GM19455 (cell line): Measurements from ENCODE around the gene GALNT9.

Source experiments
- ATAC-seq: cut with Tn5 transposase; IDR thresholded peaks from one replicate; pipeline ENCODE4 v1.9.1; 2021; ENCODE audit not compliant: unreplicated experiment

The GALNT9 gene

GRCh38 chr12:132187646-132188450 is 141.5 kb downstream of the GALNT9 start:
- ATAC-seq: no peak

DNA sequence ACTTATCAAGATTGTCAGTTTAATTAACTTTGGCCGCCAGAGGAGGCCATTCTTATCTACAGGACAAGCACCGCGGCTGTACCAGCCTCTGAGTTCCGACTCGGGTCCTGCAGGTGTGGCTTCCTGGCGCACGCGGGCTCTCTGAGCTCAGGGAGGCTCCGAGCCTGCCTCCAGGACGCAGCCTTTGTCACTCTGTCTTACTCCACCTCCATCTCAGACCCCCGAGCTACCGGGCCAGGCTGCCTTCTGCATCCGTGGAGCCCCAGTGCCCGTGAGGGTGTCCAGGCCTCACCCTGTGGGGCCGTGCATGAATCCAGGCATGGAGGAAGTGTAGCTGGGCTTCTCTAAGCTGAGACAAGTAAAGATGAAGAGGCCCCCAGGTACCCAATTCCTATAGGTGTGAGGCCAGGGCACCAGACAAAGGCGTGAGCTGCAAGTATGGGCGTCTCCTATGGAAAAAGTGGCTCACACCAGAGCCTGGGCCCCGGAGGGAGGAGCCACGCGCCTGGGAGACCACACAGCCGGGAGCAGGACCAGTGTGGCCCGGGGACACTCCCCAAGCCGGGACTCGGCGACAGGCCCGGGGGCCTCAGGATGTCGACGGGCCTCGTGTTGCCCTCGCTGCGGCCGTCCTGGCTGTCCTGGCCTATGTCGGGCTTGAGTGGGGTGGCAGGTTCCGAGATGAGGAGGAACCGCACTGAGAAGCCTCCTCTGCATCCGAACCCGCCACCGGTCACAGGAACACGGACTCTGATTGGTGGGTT is 142.3 kb downstream of the GALNT9 start:
- no peak for ATAC-seq

- no peak for ATAC-seq
Observed at GRCh38 chr12:132186208-132186856, 143.1 kb downstream of the GALNT9 start.

GRCh38 chr12:132185705-132186104 is 143.7 kb downstream of the GALNT9 start:
- ATAC-seq: no peak

- ATAC-seq: no peak
Observed at GRCh38 chr12:132182711-132183365, 146.6 kb downstream of the GALNT9 start.

- ATAC-seq: no peak
Observed at GRCh38 chr12:132182206-132182710, 147.1 kb downstream of the GALNT9 start.

DNA sequence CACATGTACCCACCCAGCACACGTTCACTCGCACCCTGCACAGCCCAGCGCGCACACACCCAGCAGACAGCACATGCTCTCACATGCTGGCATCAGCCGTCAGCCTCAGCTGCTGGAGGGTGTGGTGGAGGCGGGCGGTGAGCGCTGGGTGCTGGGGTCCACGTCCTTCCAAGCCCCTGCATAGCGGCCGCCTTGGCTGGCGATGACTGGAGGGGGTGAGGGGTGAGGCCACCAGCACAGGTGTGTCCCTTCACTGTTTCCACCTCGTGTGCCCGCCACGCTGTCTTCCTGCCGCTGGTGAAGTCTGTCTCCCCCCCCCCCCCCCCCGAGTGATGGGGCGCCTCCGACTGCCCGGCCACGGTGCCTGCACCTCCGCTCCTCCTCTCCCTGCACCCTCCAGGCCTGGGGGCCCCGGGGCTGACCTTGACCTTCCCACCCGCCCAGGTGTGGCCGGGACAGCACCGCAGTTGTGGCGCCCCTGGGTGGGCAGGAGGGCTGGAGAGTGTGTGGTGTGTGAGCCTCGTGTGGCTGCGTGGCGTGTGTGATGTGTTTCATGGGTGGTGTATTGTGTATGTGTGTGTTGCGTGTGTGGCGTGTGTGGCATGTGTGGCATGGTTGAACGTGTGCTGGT is 147.7 kb downstream of the GALNT9 start:
- no peak for ATAC-seq

GRCh38 chr12:132180648-132181546 is 148.5 kb downstream of the GALNT9 start:
- ATAC-seq: no peak

DNA sequence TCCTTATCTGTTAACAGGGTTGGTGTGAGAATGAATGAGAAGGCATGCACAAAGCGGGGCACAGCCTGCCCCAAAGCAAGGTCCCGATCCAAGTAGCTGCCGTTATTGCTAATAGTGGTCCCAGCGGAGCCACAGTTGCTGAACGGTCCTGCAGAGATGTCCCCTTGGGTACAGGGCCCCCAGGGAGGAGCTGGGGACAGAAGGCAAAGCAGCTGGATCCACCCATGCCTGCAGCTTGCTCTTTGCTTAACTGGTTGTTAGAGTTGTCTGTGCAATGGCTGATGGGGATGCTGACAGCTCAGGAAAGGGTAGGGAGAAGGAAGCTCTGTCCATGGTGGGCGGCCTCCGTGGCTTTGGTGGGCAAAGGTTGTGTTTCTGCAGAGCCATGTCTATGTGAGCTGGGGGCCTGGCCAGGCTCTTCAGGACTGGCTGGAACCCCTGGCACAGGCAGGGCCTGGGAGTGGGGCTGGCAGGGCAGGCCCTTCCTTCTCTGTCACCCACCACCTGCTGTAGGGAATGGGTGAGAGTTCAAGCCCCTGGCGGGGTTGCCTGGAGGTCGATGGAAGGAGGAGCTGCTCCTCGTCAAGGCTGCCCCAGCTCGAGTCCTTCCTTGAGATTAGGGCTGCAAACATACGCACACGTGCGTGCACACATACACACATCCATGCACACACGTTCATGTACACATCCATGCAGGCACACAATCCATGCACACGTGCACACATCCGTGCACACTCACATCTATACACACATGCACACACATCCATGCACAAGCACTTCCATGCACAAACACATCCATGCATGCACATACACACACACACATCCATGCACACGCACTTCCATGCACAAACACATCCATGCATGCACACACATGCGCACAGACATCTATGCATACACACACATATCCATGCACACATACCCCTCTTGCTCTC is 149.7 kb downstream of the GALNT9 start:
- no peak for ATAC-seq

DNA sequence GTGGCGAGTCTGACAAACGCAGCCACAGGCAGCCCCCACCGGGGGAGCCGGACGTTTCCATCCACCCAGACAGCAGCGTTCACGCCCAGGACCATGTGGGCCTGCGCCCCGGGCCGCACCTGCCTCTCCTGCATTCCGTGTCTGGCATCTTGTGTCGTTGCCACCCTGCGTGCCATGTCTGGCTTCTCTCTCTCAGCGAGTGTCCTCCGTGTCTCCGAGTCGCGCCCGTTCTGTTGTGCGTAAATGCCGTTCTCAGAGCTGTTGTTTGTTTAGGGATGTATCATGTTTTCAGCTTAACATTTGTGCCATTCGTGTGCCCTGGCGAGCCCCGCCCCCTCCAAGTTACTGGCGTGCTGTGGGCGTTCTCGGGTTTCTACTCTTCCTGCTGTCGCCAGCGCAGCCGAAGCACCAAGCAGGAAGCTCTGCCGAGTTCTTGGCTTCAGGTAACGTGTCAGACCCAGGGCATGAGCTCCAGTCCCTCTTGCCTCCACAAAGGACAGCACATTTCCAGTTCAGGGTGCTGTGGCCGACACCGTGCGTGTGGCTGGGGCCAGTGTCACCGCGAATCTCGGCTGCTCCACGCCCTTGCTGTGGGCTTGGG is 150.5 kb downstream of the GALNT9 start:
- no peak for ATAC-seq

- no peak for ATAC-seq
Observed at GRCh38 chr12:132178316-132178715, 151.1 kb downstream of the GALNT9 start.

DNA sequence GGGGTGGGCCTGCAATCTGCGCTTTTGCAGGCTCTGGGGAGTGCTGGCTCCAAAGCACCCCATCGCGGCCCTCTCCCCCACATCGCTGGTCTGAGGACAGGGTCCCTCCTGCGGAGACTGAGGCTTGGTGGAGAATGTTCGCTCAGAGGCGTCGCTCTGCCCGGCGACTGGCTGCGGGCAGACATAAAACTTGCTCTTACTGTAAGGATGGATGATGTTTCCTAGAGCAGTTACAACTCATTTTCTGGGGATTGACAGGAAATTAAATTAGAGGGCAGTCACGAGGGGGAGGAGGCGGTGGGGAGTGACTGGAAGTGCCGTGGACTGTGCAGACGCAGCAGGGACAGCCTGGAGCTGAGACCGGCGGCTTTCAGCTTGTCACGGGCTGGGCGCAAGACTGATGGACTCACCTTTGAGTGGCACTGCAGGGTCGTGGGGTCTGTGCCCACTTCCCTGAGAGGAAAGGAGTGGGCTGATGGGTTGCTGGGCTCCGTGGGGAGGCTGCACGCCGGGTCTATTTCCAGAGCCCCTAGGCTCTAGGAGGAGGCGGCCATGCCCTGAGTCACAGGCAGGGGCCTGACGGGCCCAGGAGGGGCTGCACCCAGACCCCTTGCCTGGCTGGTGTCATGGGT is 152.4 kb downstream of the GALNT9 start:
- no peak for ATAC-seq

- no peak for ATAC-seq
Observed at GRCh38 chr12:132176385-132176919, 152.9 kb downstream of the GALNT9 start.

DNA sequence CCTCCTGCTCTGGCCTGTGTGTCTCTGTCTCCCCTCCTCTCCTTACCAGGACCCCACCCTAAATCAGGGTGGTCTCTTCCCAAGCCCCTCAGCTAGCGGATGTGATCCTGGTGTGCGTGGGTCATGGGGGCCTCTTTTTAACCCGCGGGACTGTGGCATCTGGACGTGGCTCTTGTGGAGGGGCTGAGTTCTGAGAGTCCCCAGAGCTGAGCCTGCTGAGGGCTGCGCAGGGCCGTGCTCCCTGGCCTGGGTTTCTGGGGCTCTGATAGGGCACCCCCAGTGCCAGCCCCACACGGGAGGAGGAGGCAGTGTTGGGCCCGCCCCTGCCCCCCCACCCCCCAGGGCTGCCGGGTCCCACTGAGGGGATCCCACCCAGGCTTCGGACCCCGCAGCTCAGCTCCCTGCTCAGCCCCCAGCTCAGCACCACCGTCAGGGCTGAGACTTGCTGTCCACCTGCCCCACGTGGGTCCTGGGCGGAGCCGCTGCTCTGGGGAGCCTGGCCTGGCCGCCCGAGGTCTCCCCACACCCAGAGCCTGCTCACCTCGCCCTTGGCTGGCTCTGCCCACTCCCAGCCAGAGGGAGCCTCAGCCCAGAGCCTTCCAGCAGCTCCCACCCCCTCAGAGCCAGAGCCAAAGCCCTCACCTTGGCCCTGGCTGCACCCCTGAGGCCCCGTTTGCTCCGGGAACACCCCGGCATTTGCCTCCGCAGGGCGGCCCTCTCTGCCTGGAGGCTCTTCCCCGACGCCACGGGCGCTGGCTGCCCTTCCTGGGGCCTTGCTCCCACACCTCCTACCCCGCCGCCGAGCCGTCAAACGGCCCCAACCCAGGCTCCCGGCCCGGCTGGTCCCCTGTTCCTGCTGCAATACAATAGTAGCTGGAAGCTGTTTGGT is 153.6 kb downstream of the GALNT9 start:
- ATAC-seq: no peak

DNA sequence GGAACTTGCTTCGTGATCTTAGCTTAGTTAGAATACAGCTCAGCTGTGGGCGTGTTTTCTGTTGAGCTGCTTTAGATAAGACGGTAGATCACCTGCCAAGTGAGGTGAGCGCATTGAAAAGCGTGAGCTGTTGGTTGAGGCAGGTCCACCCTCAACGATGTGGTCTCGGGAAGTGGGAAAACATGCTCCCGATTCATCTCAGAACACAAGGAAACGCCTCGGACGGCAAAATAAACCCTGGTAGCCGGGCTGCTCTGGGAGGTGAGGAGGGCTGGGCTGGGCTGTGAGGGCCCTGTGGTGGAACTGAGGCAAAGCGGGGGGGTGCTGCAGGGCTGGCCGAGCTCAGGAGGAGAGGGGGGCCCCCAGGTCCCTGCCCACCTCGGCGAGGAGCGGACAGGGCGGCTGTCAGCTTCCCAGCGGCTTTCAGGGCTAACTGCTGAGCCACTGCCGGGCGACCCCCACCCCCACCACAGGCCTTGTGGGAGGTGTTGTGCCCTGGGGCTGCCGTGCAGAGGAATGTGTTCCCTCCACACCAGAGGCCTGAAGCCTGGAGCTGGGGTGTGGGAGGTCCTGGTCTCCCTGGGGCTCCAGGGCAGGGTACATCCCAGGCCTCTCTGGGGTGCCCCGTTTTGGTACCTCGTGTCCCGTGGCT is 154.4 kb downstream of the GALNT9 start:
- no peak for ATAC-seq
